GM19324 (cell line): ENCODE measurements around the gene NFIA.

ENCODE experiments used
- ATAC-seq: cut with Tn5 transposase; IDR thresholded peaks from one replicate; pipeline ENCODE4 v1.9.1; 2021; ENCODE audit warnings: mild to moderate bottlenecking, moderate library complexity; ENCODE audit not compliant: unreplicated experiment, low FRiP score

The NFIA gene

GRCh38 chr1:61343734-61344420 lies 261.5 kb downstream of the NFIA start:
- no peak for ATAC-seq

GRCh38 chr1:61344696-61345095 lies 262.3 kb downstream of the NFIA start:
- no peak for ATAC-seq

GRCh38 chr1:61348025-61348665 lies 265.8 kb downstream of the NFIA start:
- no peak for ATAC-seq

DNA sequence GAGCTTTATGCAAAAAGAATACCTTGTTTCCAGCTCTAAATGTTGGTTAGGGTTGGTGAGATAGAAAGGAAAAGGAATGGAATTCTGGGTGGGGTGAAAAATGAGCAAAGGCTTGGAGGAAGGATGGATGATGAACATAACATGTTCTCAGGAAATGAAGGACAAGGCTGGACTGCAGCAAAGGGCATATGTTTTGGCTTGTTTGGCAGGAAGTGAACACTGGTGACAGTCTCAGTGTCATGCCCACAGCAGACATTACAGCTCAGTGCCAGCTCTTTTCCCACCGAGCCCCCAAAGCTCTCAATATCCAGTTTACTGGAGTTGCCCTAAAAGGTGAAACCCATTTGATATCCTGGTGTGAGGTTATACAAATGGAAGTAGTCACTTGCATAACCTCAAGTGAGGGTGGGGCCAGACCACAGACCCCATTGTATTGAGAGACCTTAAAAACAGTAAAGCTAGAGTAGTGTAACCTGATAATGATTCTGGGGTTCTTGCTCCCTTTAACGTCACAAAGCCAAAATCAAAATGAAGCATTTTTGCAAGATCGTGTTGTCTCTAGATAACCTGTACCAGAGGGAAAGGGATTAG lies 270.6 kb downstream of the NFIA start:
- ATAC-seq: no peak

- ATAC-seq: no peak
These were observed 271.5 kb downstream of the NFIA start for GRCh38 chr1:61353797-61354406.

- ATAC-seq: no peak
These were observed 273.7 kb downstream of the NFIA start for GRCh38 chr1:61356016-61356415.

- ATAC-seq: no peak
These were observed 274.6 kb downstream of the NFIA start for GRCh38 chr1:61356995-61357394.

DNA sequence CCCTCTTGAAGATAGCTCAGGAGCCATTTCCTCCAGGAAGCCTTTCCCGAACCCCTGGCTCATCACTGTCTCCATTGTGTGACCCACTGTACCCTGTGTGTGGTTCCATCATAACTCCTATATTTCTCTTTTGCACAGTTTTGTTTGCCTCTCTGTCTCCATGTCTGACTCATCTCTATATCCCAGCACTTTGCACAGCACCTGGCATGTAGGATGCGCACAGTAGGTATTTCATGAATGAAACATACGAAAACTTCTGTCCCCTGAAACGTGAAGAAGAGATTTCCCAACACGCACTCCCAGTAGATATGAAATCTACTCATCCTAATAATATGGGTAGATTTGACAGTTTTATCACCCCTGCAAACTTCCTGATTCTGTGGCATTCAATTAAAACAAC lies 275.2 kb downstream of the NFIA start:
- ATAC-seq: no peak

GRCh38 chr1:61358770-61359455 lies 276.6 kb downstream of the NFIA start:
- no peak for ATAC-seq

- no peak for ATAC-seq
These were observed 279.6 kb downstream of the NFIA start for GRCh38 chr1:61361931-61362330.

DNA sequence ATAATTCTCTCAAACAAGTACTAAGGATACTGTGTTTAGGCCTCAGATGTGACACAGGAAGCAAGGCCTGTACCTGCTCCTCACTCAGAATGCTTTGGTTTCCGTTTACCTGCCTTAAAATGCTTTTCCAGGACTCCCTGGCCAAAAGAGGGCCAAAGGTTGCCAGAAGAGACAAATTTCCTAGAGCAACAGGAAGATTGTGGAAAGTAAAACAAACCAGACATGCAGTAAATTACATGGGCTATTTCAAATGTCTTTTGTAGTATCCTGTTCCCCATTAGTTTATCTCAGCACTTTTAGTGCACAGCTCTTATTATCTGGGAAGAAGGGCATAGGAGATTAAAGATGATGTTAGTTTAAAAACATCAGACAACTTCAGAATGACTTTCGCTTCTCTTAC lies 280.0 kb downstream of the NFIA start:
- no peak for ATAC-seq

GRCh38 chr1:61368366-61368765 lies 286.0 kb downstream of the NFIA start:
- no peak for ATAC-seq

DNA sequence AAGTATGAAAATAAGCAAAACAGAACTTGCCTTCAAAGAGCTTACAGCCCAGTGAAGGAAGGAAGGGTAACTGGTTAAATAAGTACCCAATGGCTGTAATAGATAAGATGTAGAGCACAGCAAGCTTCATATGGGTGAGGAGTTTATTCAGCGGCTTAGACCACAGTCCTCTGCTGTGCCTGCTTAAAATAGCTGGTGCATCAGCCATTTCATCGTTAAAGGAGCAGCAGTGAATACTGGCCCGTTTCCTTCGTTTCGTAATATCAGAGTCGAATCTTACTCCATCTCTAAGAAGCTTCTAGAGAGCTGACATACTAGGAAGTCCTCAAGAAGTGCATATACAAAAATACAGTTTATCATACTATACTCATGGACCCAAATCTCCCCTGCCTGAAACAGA lies 286.5 kb downstream of the NFIA start:
- ATAC-seq: no peak

- ATAC-seq: no peak
These were observed 288.0 kb downstream of the NFIA start for GRCh38 chr1:61370177-61370912.

DNA sequence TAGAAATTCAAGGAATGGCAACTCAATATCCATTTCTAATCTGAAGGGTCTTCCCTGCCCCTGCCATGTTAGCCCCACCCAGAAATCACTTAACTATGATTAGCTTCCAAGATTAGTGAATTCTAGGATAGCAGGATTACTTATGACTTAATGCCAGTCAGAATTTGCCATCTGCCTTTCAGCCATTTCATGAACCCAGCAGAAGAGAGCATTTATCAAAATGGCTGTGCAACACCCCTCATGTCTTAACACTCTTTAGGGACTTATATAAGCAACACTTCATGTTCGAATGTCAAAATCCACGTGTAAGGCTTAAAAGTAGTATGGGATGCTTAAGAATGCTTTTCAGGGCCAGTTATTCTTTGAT lies 288.5 kb downstream of the NFIA start:
- no peak for ATAC-seq

DNA sequence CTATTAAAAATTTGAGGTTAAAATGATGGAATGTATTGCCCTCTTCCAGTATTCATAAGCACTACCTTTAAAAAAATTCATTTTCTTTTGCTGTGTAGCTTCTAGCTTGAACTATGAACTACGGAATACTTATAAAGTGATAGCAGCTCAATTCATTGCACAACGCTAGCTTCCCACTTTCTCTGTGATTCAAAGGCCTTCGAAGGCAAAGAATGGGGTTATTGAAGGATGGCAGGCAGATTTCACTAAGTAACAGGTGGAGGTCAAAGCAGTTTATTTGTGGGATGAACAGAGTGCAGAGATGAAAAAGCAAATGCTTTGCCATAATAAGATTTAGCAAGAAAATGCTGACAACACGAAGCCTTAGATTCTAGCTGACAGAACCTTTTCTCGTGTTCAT lies 290.6 kb downstream of the NFIA start:
- no peak for ATAC-seq

DNA sequence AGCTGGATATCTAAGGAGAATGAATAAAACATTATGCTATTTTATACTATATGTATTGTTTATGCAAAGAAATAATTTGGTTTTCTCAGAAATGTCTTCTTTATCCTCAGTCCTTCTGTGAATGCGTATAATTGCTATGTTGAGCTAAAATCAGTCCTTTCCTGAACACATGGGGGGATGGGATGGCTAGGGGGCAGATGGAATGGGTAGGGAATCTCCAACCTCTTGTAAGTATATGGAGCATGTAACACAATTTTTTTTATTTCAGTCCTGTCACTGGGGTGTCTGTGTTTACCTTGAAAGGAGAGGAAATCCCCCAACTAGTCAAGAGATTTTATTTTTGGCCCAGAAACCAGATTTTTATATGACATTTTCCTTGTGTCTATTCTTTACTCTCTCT lies 291.8 kb downstream of the NFIA start:
- ATAC-seq: no peak

GRCh38 chr1:61375082-61375880 lies 292.9 kb downstream of the NFIA start:
- no peak for ATAC-seq

GRCh38 chr1:61376151-61376550 lies 293.8 kb downstream of the NFIA start:
- ATAC-seq: no peak
